CD8-positive, alpha-beta memory T cell (primary cell): ENCODE data around the gene SLFN13. TPM values are rescaled to one million over a fixed set of nuclear protein-coding genes. Genes with fewer than 3 reads are reported as not detected.
A peak's percentile ranks its signal among the peaks of the same experiment; 100 is the strongest.
"Not testable (repeated sequence)": the region's sequence is repeated elsewhere in the genome, so short reads cannot be mapped to it uniquely, and the experiment has no call there.

Experiments used
- CTCF ChIA-PET: fragments of 350-600 bp; sonication (Branson Sonifier 250); formaldehyde crosslinking; loops from one replicate; lab custom pipeline; 2021; ENCODE audit warnings: antibody characterized with exemption; lab: Charles Lee
- POLR2A ChIA-PET: fragments of 350-600 bp; sonication (Branson Sonifier 250); formaldehyde crosslinking; loops from one replicate; lab custom pipeline; 2021; ENCODE audit warnings: antibody characterized with exemption; lab: Charles Lee
- DNase-seq, 5 donors: peaks; one replicate each; pipeline versions ENCODE4 v3.0.0 to v3.0.0-alpha.2; 2020 to 2022; ENCODE audit warnings: mixed read lengths in 1 of 5
- H3K27ac ChIP-seq: one replicate; pipeline ENCODE4 v1.7.0; 2013; ENCODE audit warnings: low read depth, mild to moderate bottlenecking, low read length, moderate library complexity
- H3K27me3 ChIP-seq: 2 replicates; pipeline ENCODE4 v1.7.0; 2013; ENCODE audit warnings: low read length, mild to moderate bottlenecking; ENCODE audit not compliant: insufficient read depth, poor library complexity, severe bottlenecking
- H3K36me3 ChIP-seq: 2 replicates; pipeline ENCODE4 v1.7.0; 2013; ENCODE audit warnings: mild to moderate bottlenecking, low read length, moderate library complexity; ENCODE audit not compliant: insufficient read depth
- H3K4me1 ChIP-seq: 2 replicates; pipeline ENCODE4 v1.7.0; 2013; ENCODE audit warnings: mild to moderate bottlenecking, low read length, moderate library complexity; ENCODE audit not compliant: insufficient read depth
- H3K4me3 ChIP-seq: 2 replicates; pipeline ENCODE4 v1.7.0; 2013; ENCODE audit warnings: mild to moderate bottlenecking, low read length
- H3K9me3 ChIP-seq: 2 replicates; pipeline ENCODE4 v1.7.0; 2013; ENCODE audit warnings: mild to moderate bottlenecking, low read length
- H3K27ac Mint-ChIP-seq, 8 donors: one replicate each; pipeline ENCODE4 v1.8.0; 2020 to 2021; ENCODE audit warnings: mixed read lengths in 8 of 8, mild to moderate bottlenecking in 6 of 8, inconsistent platforms in 3 of 8, moderate library complexity in 3 of 8
- H3K27me3 Mint-ChIP-seq, 2 donors: one replicate each; pipeline ENCODE4 v1.8.0; 2020 to 2021; ENCODE audit warnings: mixed read lengths in 2 of 2, mild to moderate bottlenecking in 1 of 2, moderate library complexity in 1 of 2
- H3K36me3 Mint-ChIP-seq, 3 donors: one replicate each; pipeline ENCODE4 v1.8.0; 2020 to 2021; ENCODE audit warnings: mixed read lengths in 3 of 3, inconsistent platforms in 1 of 3, mild to moderate bottlenecking in 1 of 3
- H3K4me1 Mint-ChIP-seq, 3 donors: one replicate each; pipeline ENCODE4 v1.8.0; 2020 to 2021; ENCODE audit warnings: mixed read lengths in 3 of 3, inconsistent platforms in 1 of 3, mild to moderate bottlenecking in 1 of 3
- H3K4me3 Mint-ChIP-seq, 7 donors: one replicate each; pipeline ENCODE4 v1.8.0; 2020 to 2021; ENCODE audit warnings: mixed read lengths in 7 of 7, mild to moderate bottlenecking in 6 of 7, moderate library complexity in 4 of 7, inconsistent platforms in 2 of 7
- H3K9me3 Mint-ChIP-seq, 5 donors: one replicate each; pipeline ENCODE4 v1.8.0; 2020 to 2022; ENCODE audit warnings: mixed read lengths in 5 of 5, mild to moderate bottlenecking in 3 of 5, moderate library complexity in 2 of 5, inconsistent platforms in 1 of 5
- polyA plus RNA-seq: library from polyadenylated mRNA; unstranded; fragments of 300-500 nt; fragmentation: Illumina TruSeq; gene quantifications from one replicate; pipeline ENCODE4 v1.2.3, GENCODE V29; 2021
- total RNA-seq, 2 experiments: library from RNA; stranded (reverse); gene quantifications; one replicate each; pipeline ENCODE4 v1.2.3, GENCODE V29; 2021

The SLFN13 gene
- total and polyA plus RNA-seq, 3 experiments from 2014 or later, result 7.0 to 24.4 (median 23.0) TPM

DNA sequence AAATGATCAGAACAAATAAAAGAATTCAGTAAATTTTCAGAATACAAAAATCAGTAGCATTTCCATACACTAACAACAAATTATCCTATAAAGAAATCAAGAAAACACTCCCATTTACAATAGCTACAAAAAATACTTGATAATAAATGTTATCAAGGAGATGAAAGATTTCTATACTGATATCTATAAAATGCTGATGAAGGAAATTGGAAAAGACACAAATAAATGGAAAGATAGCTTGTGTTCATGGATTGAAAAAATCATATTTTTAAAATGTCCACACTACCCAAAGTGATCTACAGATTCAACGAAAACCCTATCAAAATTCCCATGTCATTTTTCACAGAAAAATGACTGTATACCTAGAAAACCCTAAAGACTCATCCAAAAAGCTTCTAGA lies 34.3 kb downstream of the SLFN13 start:
- Mint-ChIP-seq H3K4me1 (peaks cover 2 to 15% (median 13%) of the 10 kb centered on the region in 3 donors), H3K36me3 (peaks cover 33 to 65% (median 39%) of the 10 kb centered on the region in 3 donors), H3K27ac (no peak overlapping the region), H3K27me3 (peaks cover 0 to 1% of the 10 kb centered on the region in 2 donors), H3K9me3 (peaks cover 0 to 5% (median 0%) of the 10 kb centered on the region in 5 donors), H3K4me3 (no peak overlapping the region)
- ChIA-PET POLR2A (no interaction called here), CTCF (no interaction called here)
- DNase-seq, result no peak
- no peak overlapping the region for H3K27ac ChIP-seq
- no peaks in the 10 kb centered on the region for H3K36me3 ChIP-seq
- H3K9me3 ChIP-seq, result no peaks in the 10 kb centered on the region
- H3K4me3 ChIP-seq, result no peak overlapping the region
- no peaks in the 10 kb centered on the region for H3K27me3 ChIP-seq
- H3K4me1 ChIP-seq, result no peaks in the 10 kb centered on the region

DNA sequence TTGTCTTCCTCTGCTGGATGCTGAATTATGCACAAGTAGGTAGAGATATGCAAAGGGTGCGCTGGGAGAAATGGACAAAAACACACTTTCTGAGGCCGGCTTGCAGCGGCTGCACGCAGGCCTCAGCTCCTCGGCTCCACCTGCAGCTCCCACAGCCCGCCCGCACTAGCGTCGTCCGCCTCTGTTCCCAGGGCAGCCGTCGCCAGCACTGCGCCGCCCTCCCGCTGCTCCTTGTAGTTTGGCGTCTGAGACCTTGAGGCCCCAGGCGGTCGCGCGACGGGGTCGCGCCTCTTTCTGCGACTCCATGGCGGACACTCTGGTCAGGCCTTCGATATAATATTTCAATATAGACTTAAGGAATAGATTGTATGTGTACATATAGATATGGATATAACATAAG lies 41.0 kb downstream of the SLFN13 start:
- Histone ChIP-seq H3K9me3 (no peaks in the 10 kb centered on the region), H3K36me3 (no peaks in the 10 kb centered on the region), H3K4me3 (no peak overlapping the region), H3K27ac (no peak overlapping the region), H3K27me3 (no peaks in the 10 kb centered on the region), H3K4me1 (no peaks in the 10 kb centered on the region)
- Mint-ChIP-seq H3K4me1 (peaks cover 6 to 8% (median 8%) of the 10 kb centered on the region in 3 donors), H3K27ac (peak overlapping the region in 1 of 8 donors; percentile 43), H3K9me3 (no peaks in the 10 kb centered on the region), H3K4me3 (no peak overlapping the region), H3K36me3 (peaks cover 13 to 41% (median 14%) of the 10 kb centered on the region in 3 donors), H3K27me3 (peaks cover 0 to 1% of the 10 kb centered on the region in 2 donors)
- ChIA-PET POLR2A (no interaction called here), CTCF (no interaction called here)
- no peak for DNase-seq

DNA sequence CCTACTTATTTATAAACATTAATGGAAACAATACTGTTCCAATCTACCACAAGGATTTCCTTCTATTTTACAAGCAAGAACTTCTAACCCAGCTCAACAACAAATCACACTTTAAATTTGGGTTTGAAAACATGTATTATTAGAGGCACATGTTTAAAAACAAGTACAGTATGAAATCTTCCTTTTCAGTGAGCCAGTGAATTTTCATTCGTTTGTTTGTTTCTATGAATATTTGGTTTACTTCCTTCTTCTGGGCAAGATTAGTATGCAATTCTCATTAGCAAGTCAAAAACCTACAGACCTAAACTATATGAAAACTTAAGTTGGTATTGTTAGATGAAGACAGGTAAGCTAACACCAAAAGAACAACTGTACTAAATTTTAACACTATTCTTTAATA lies 42.0 kb downstream of the SLFN13 start:
- Mint-ChIP-seq H3K27ac (no peak overlapping the region), H3K4me3 (no peak overlapping the region), H3K9me3 (no peaks in the 10 kb centered on the region), H3K36me3 (peaks cover 12 to 36% (median 13%) of the 10 kb centered on the region in 3 donors), H3K4me1 (peaks cover 6 to 8% (median 8%) of the 10 kb centered on the region in 3 donors), H3K27me3 (peaks cover 0 to 3% of the 10 kb centered on the region in 2 donors)
- no peak for DNase-seq
- H3K4me1 ChIP-seq, result no peaks in the 10 kb centered on the region
- H3K27ac ChIP-seq, result no peak overlapping the region
- no peaks in the 10 kb centered on the region for H3K36me3 ChIP-seq
- H3K4me3 ChIP-seq, result no peak overlapping the region
- ChIA-PET CTCF (no interaction called here), POLR2A (no interaction called here)
- no peaks in the 10 kb centered on the region for H3K27me3 ChIP-seq
- no peaks in the 10 kb centered on the region for H3K9me3 ChIP-seq

DNA sequence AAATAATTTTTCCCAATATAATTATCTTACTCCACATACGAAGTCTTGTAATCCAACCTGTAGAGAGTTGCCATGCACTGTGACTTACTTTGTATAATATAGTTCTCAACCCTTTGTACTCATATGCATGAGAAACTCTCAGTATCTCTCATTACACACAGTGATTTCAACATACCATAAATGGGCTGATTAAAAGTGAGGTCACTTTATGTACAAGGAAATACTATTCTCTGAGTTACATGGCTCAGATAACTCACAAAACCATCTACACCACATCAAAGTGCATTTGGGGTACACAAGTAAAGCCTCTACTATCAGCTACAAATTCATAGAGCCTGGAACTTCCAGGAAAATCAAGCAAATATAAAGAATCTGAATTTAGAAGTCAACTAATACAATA lies 44.2 kb downstream of the SLFN13 start:
- no peaks in the 10 kb centered on the region for H3K4me1 ChIP-seq
- no peak for DNase-seq
- no peak overlapping the region for H3K27ac Mint-ChIP-seq
- ChIA-PET CTCF (no interaction called here), POLR2A (no interaction called here)
- peaks cover 0 to 1% of the 10 kb centered on the region in 2 donors for H3K27me3 Mint-ChIP-seq
- H3K27ac ChIP-seq, result no peak overlapping the region
- no peak overlapping the region for H3K4me3 ChIP-seq
- peaks cover 0 to 2% (median 0%) of the 10 kb centered on the region in 5 donors for H3K9me3 Mint-ChIP-seq
- no peak overlapping the region for H3K4me3 Mint-ChIP-seq
- H3K9me3 ChIP-seq, result no peaks in the 10 kb centered on the region
- peaks cover 5 to 16% (median 10%) of the 10 kb centered on the region in 3 donors for H3K36me3 Mint-ChIP-seq
- H3K4me1 Mint-ChIP-seq, result peaks cover 6 to 8% (median 8%) of the 10 kb centered on the region in 3 donors
- no peaks in the 10 kb centered on the region for H3K36me3 ChIP-seq
- H3K27me3 ChIP-seq, result no peaks in the 10 kb centered on the region

DNA sequence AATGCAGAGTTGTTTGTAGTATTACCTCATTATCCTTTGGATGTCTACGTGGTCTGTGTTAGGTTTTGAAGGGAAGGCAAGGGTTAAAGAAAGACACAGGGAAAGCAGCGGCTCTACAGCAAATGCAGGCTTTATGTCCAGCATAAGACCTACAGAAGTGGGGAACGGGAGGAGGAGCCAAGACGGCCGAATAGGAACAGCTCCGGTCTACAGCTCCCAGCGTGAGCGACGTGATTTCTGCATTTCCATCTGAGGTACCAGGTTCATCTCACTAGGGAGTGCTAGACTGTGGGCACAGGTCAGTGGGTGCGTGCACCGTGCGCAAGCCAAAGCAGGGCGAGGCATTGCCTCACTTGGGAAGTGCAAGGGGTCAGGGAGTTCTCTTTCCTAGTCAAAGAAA lies 54.8 kb downstream of the SLFN13 start:
- H3K27me3 ChIP-seq, H3K27me3 Mint-ChIP-seq, H3K36me3 Mint-ChIP-seq, DNase-seq, H3K4me1 ChIP-seq, H3K9me3 ChIP-seq, POLR2A ChIA-PET, H3K4me3 ChIP-seq, H3K4me3 Mint-ChIP-seq, CTCF ChIA-PET, H3K27ac Mint-ChIP-seq, H3K9me3 Mint-ChIP-seq, H3K4me1 Mint-ChIP-seq, H3K27ac ChIP-seq, H3K36me3 ChIP-seq: not testable (repeated sequence)

DNA sequence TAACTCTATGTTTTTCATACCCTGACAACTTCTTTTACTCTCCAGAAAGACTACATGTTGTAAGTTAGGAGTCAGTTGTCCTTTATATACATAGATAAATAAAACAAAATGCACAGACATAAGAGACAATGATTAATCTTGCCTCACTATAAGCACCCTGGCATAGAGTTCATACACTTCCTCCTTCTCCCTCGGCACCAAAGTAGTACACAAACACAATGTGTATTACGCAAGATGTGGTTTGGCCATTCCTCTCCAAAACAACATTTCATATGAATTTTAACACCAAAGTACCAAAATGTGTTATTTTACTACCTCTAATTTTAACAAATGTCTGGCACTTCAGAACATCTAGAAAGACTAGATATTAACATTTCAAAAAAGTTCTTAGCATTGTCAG lies 57.9 kb downstream of the SLFN13 start:
- H3K27ac ChIP-seq, result no peak overlapping the region
- H3K9me3 ChIP-seq, result no peaks in the 10 kb centered on the region
- H3K4me1 ChIP-seq, result no peaks in the 10 kb centered on the region
- peaks cover 0 to 3% (median 0%) of the 10 kb centered on the region in 5 donors for H3K9me3 Mint-ChIP-seq
- H3K27me3 Mint-ChIP-seq, result peaks cover 4% of the 10 kb centered on the region in 2 donors
- H3K4me1 Mint-ChIP-seq, result no peaks in the 10 kb centered on the region
- H3K27ac Mint-ChIP-seq, result no peak overlapping the region
- peaks cover 0 to 13% (median 6%) of the 10 kb centered on the region in 3 donors for H3K36me3 Mint-ChIP-seq
- no peak overlapping the region for H3K4me3 Mint-ChIP-seq
- no peak for DNase-seq
- CTCF ChIA-PET, result no interaction called here
- POLR2A ChIA-PET, result no interaction called here
- no peak overlapping the region for H3K4me3 ChIP-seq
- H3K36me3 ChIP-seq, result no peaks in the 10 kb centered on the region
- H3K27me3 ChIP-seq, result no peaks in the 10 kb centered on the region

DNA sequence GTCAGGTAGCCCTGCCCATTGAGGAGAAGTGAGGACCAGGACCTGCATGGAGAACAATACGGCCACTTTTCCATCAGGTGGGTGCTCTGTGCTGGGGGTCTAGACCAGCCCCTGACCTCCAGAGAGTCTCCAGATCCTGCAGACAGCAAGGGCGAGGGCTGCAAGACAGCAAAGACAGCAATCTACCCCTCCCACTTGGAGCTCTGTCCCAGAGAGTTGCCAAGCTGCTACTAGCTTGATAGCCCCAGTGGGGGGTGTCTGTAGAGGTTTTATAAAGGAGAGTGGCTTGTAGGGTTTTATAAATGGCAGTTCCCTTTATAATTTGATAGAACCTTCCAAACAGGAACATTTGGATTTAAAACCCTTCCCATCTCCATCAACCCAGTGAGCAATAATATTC lies 58.4 kb downstream of the SLFN13 start:
- H3K4me1 Mint-ChIP-seq, result no peaks in the 10 kb centered on the region
- no peak for DNase-seq
- no peak overlapping the region for H3K4me3 Mint-ChIP-seq
- H3K27ac Mint-ChIP-seq, result no peak overlapping the region
- no peaks in the 10 kb centered on the region for H3K9me3 ChIP-seq
- no peaks in the 10 kb centered on the region for H3K27me3 ChIP-seq
- H3K27me3 Mint-ChIP-seq, result peaks cover 4% of the 10 kb centered on the region in 2 donors
- ChIA-PET CTCF (no interaction called here), POLR2A (no interaction called here)
- H3K36me3 ChIP-seq, result no peaks in the 10 kb centered on the region
- no peaks in the 10 kb centered on the region for H3K4me1 ChIP-seq
- peaks cover 0 to 3% (median 0%) of the 10 kb centered on the region in 5 donors for H3K9me3 Mint-ChIP-seq
- no peak overlapping the region for H3K4me3 ChIP-seq
- peaks cover 0 to 15% (median 6%) of the 10 kb centered on the region in 3 donors for H3K36me3 Mint-ChIP-seq
- no peak overlapping the region for H3K27ac ChIP-seq

DNA sequence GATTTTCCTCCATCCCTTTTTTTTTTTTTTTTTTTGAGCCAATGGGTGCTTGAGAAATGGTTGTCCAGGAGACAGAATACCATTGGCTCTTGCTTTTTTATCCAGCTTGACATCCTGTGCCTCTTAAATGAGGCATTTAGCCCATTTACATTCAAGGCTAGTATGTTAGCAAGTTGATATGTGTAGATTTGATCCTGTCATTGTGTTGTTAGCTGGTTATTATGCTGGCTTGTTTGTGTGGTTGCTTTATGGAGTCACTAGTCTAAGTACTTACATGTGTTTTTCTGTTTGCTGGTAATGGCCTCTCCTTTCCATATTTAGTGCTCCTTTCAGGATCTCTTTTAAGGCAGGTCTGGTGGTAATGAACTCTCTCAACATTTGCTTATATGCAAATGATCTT lies 61.1 kb downstream of the SLFN13 start:
- CTCF ChIA-PET, result no interaction called here
- Histone ChIP-seq H3K27ac (no peak overlapping the region), H3K36me3 (no peaks in the 10 kb centered on the region), H3K4me3 (no peak overlapping the region), H3K9me3 (no peaks in the 10 kb centered on the region), H3K4me1 (no peaks in the 10 kb centered on the region), H3K27me3 (no peaks in the 10 kb centered on the region)
- H3K4me1 Mint-ChIP-seq, result no peaks in the 10 kb centered on the region
- peaks cover 0 to 4% of the 10 kb centered on the region in 2 donors for H3K27me3 Mint-ChIP-seq
- H3K4me3 Mint-ChIP-seq, result no peak overlapping the region
- DNase-seq, result no peak
- peaks cover 0 to 3% (median 0%) of the 10 kb centered on the region in 5 donors for H3K9me3 Mint-ChIP-seq
- H3K27ac Mint-ChIP-seq, result no peak overlapping the region
- POLR2A ChIA-PET, result no interaction called here
- H3K36me3 Mint-ChIP-seq, result peaks cover 0 to 15% (median 4%) of the 10 kb centered on the region in 3 donors
